H7 (cell line): ENCODE measurements around the gene WDTC1. TPM values are rescaled to one million over a fixed set of nuclear protein-coding genes. Genes with fewer than 3 reads are reported as not detected.
A peak's percentile ranks its signal among the peaks of the same experiment; 100 is the strongest.

Experiments used
- DNase-seq: peaks from one replicate; pipeline ENCODE4 v3.0.0; 2012
- H3K27me3 ChIP-seq: 2 replicates; pipeline ENCODE4 v1.6.0; 2011; ENCODE audit warnings: mild to moderate bottlenecking, low read length; ENCODE audit not compliant: control insufficient read depth, insufficient read depth
- H3K36me3 ChIP-seq: replicated peaks from 2 replicates; pipeline ENCODE4 v1.5.1; 2011; ENCODE audit warnings: low read length; ENCODE audit not compliant: control insufficient read depth, insufficient read depth
- H3K4me3 ChIP-seq: 2 replicates; pipeline ENCODE4 v1.5.1; 2011; ENCODE audit warnings: low read depth, mild to moderate bottlenecking, control low read depth, low read length, moderate library complexity; ENCODE audit not compliant: insufficient read depth
- total RNA-seq: library from RNA; depleted of rRNA; stranded (reverse); fragments of >200 nt; shearing (Covaris generic); gene quantifications from 2 replicates; pipeline ENCODE4 v1.2.3, GENCODE V29; 2014

The WDTC1 gene
- total RNA-seq, 1 experiment from 2014 or later = 23.9 TPM

GRCh38 chr1:27342778-27343638, 108.6 kb downstream of the WDTC1 start:
- Histone ChIP-seq H3K4me3 (no peak overlapping the region), H3K36me3 (no peaks in the 10 kb centered on the region; the same call in none of the 2 replicates), H3K27me3 (no peaks in the 10 kb centered on the region)
- peak; percentile 82 for DNase-seq

- Histone ChIP-seq H3K27me3 (no peaks in the 10 kb centered on the region; the same call in 1 of the 2 replicates), H3K36me3 (no peaks in the 10 kb centered on the region; the same call in none of the 2 replicates), H3K4me3 (no peak overlapping the region)
- no peak for DNase-seq
These were observed 109.2 kb downstream of the WDTC1 start for GRCh38 chr1:27343639-27344025.

GRCh38 chr1:27345272-27345671, 110.8 kb downstream of the WDTC1 start:
- H3K27me3 ChIP-seq = peaks cover 15% of the 10 kb centered on the region; the same call in 1 of the 2 replicates
- H3K4me3 ChIP-seq = no peak overlapping the region
- DNase-seq = no peak
- no peaks in the 10 kb centered on the region; the same call in none of the 2 replicates for H3K36me3 ChIP-seq

GRCh38 chr1:27346357-27346756, 111.9 kb downstream of the WDTC1 start:
- H3K4me3 ChIP-seq = no peak overlapping the region
- peaks cover 22% of the 10 kb centered on the region; the same call in 1 of the 2 replicates for H3K27me3 ChIP-seq
- no peaks in the 10 kb centered on the region; the same call in none of the 2 replicates for H3K36me3 ChIP-seq
- no peak for DNase-seq

- DNase-seq = no peak
- Histone ChIP-seq H3K36me3 (no peaks in the 10 kb centered on the region; the same call in none of the 2 replicates), H3K27me3 (peaks cover 22% of the 10 kb centered on the region; the same call in 1 of the 2 replicates), H3K4me3 (no peak overlapping the region)
These were observed 112.7 kb downstream of the WDTC1 start for GRCh38 chr1:27346991-27347624.

GRCh38 chr1:27348861-27349783, 114.7 kb downstream of the WDTC1 start:
- H3K4me3 ChIP-seq = peak overlapping the region; percentile 76
- peak; percentile 96 for DNase-seq
- no peaks in the 10 kb centered on the region; the same call in none of the 2 replicates for H3K36me3 ChIP-seq
- H3K27me3 ChIP-seq = peaks cover 22% of the 10 kb centered on the region; the same call in 1 of the 2 replicates

- Histone ChIP-seq H3K4me3 (peak overlapping the region; percentile 76), H3K36me3 (no peaks in the 10 kb centered on the region; the same call in none of the 2 replicates), H3K27me3 (peaks cover 22% of the 10 kb centered on the region; the same call in 1 of the 2 replicates)
- peak; percentile 96 for DNase-seq
These were observed 115.6 kb downstream of the WDTC1 start for GRCh38 chr1:27349784-27350662.

- H3K36me3 ChIP-seq = no peaks in the 10 kb centered on the region; the same call in 1 of the 2 replicates
- H3K4me3 ChIP-seq = peak overlapping the region; percentile 76
- DNase-seq = peak; percentile 99
- peaks cover 22% of the 10 kb centered on the region; the same call in 1 of the 2 replicates for H3K27me3 ChIP-seq
These were observed 116.5 kb downstream of the WDTC1 start for GRCh38 chr1:27350663-27351540.

GRCh38 chr1:27351541-27352107, 117.2 kb downstream of the WDTC1 start:
- DNase-seq = peak; percentile 62
- Histone ChIP-seq H3K27me3 (peaks cover 22% of the 10 kb centered on the region; the same call in 1 of the 2 replicates), H3K4me3 (peak overlapping the region; percentile 76), H3K36me3 (no peaks in the 10 kb centered on the region; the same call in 1 of the 2 replicates)

- Histone ChIP-seq H3K4me3 (no peak overlapping the region), H3K27me3 (peaks cover 28% of the 10 kb centered on the region), H3K36me3 (no peaks in the 10 kb centered on the region)
- no peak for DNase-seq
These were observed 118.7 kb downstream of the WDTC1 start for GRCh38 chr1:27353166-27353565.

- H3K4me3 ChIP-seq = no peak overlapping the region
- DNase-seq = no peak
- no peaks in the 10 kb centered on the region for H3K36me3 ChIP-seq
- H3K27me3 ChIP-seq = peaks cover 32% of the 10 kb centered on the region
These were observed 119.2 kb downstream of the WDTC1 start for GRCh38 chr1:27353629-27354028.

GRCh38 chr1:27355683-27356082, 121.3 kb downstream of the WDTC1 start:
- Histone ChIP-seq H3K27me3 (peaks cover 34% of the 10 kb centered on the region), H3K36me3 (no peaks in the 10 kb centered on the region; the same call in 1 of the 2 replicates), H3K4me3 (no peak overlapping the region)
- DNase-seq = no peak
